GM18499 (cell line): ENCODE data around the gene TPCN2.

ENCODE experiments used
- ATAC-seq: cut with Tn5 transposase; IDR thresholded peaks from one replicate; pipeline ENCODE4 v1.9.1; 2021; ENCODE audit warnings: moderate number of reproducible peaks; ENCODE audit not compliant: insufficient read depth, unreplicated experiment

The TPCN2 gene

GRCh38 chr11:69104856-69105395, 56.2 kb downstream of the TPCN2 start:
- no peak for ATAC-seq

- no peak for ATAC-seq
Measured at GRCh38 chr11:69105461-69106030, 56.8 kb downstream of the TPCN2 start.

GRCh38 chr11:69106031-69106811, 57.5 kb downstream of the TPCN2 start:
- no peak for ATAC-seq

GRCh38 chr11:69107413-69107812, 58.7 kb downstream of the TPCN2 start:
- ATAC-seq = no peak

- no peak for ATAC-seq
Measured at GRCh38 chr11:69108030-69108429, 59.3 kb downstream of the TPCN2 start.

- ATAC-seq = no peak
Measured at GRCh38 chr11:69108559-69108958, 59.8 kb downstream of the TPCN2 start.

GRCh38 chr11:69109101-69109500, 60.4 kb downstream of the TPCN2 start:
- no peak for ATAC-seq

GRCh38 chr11:69110451-69110850, 61.7 kb downstream of the TPCN2 start:
- no peak for ATAC-seq

- no peak for ATAC-seq
Measured at GRCh38 chr11:69111624-69112542, 63.2 kb downstream of the TPCN2 start.

- ATAC-seq = no peak
Measured at GRCh38 chr11:69113226-69113625, 64.5 kb downstream of the TPCN2 start.

GRCh38 chr11:69113646-69114340, 65.1 kb downstream of the TPCN2 start:
- no peak for ATAC-seq

GRCh38 chr11:69114362-69114761, 65.6 kb downstream of the TPCN2 start:
- ATAC-seq = no peak

GRCh38 chr11:69114811-69115523, 66.2 kb downstream of the TPCN2 start:
- ATAC-seq = no peak

- no peak for ATAC-seq
Measured at GRCh38 chr11:69115586-69116560, 67.1 kb downstream of the TPCN2 start.

GRCh38 chr11:69116671-69117070, 67.9 kb downstream of the TPCN2 start:
- no peak for ATAC-seq

GRCh38 chr11:69119190-69119589, 70.5 kb downstream of the TPCN2 start:
- ATAC-seq = no peak

- ATAC-seq = no peak
Measured at GRCh38 chr11:69120096-69120875, 71.6 kb downstream of the TPCN2 start.

GRCh38 chr11:69121021-69121420, 72.3 kb downstream of the TPCN2 start:
- ATAC-seq = no peak
